ENCODE results near the gene IL17RA.

DNA sequence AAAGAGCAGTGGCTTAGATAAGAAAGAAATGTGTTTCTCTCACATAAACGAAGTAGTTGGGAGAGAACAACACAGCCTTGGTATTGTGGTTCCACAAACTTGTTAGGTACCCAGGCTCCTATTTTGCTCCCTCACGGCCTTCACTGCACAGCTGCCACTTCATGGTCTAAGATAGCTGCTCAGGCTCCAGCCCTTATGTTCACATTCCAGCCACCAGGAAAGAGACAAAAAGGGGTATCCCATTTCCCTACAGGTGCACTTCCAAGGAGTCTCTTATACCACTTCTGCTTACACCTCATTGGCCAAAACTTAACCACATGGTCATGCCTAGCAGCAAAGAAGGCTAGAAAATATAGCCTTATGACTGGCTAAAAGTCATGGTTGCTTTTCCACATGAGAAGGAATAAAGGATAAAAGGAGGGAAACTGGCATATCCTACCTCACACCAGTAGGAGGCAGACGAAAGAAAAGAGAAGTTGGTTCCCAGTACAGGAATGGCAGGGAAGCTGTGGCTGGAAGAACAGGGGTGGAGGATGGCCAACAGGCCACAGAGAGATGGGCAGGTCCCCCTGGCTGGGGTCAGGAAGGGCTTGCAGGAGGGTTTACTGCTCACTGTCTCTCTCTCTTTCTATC lies 79.7 kb downstream of the IL17RA start:
- no peak for TF ChIP-seq POLR2A (IDR thresholded peaks at IDR 0.05)
- TF ChIP-seq, protein P1, sequence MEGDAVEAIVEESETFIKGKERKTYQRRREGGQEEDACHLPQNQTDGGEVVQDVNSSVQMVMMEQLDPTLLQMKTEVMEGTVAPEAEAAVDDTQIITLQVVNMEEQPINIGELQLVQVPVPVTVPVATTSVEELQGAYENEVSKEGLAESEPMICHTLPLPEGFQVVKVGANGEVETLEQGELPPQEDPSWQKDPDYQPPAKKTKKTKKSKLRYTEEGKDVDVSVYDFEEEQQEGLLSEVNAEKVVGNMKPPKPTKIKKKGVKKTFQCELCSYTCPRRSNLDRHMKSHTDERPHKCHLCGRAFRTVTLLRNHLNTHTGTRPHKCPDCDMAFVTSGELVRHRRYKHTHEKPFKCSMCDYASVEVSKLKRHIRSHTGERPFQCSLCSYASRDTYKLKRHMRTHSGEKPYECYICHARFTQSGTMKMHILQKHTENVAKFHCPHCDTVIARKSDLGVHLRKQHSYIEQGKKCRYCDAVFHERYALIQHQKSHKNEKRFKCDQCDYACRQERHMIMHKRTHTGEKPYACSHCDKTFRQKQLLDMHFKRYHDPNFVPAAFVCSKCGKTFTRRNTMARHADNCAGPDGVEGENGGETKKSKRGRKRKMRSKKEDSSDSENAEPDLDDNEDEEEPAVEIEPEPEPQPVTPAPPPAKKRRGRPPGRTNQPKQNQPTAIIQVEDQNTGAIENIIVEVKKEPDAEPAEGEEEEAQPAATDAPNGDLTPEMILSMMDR (IDR thresholded peaks at IDR 0.05), result no peak
- TF ChIP-seq POLR2AphosphoS5 (IDR thresholded peaks at IDR 0.05), result no peak
